ENCODE data around the gene SLC10A3. TPM values are rescaled to one million over a fixed set of nuclear protein-coding genes. Genes with fewer than 3 reads are reported as not detected.

SLC10A3 gene
- total and polyA plus RNA-seq, 2 donors (not counting 3 experiments of a cell fraction or from before 2014, with no cell fraction given) = 21.9 to 22.6 TPM

- DNase-seq (ENCODE audit: low read depth, low spot score) = no peak
- H4K20me1 ChIP-seq (replicated peaks; ENCODE audit: control insufficient read depth, extremely low read depth, insufficient read depth, low read length) = no peaks in the 10 kb centered on the region
- no peaks in the 10 kb centered on the region for H3K36me3 ChIP-seq (ENCODE audit: control insufficient read depth in 2 of 2, extremely low read depth in 1 of 2, insufficient read depth in 2 of 2, low read length in 2 of 2)
- TF ChIP-seq MYC (IDR thresholded peaks at IDR 0.05; ENCODE audit: low read depth, low read length) (no peak), FOS (IDR thresholded peaks at IDR 0.05; ENCODE audit: borderline replicate concordance, insufficient read depth, low read length) (no peak)
- H3K4me2 ChIP-seq (ENCODE audit: insufficient read depth, low read length) = no peak overlapping the region
- H3K27ac ChIP-seq (ENCODE audit: insufficient read depth, low read depth, low read length) = no peak overlapping the region
- intact Hi-C loops (cut with micrococcal nuclease) = no loop called here
- ChIA-PET CTCF (no interaction called here), POLR2A (no interaction called here)
- H3K27me3 ChIP-seq (ENCODE audit: control insufficient read depth in 2 of 2, insufficient read depth in 2 of 2, low read length in 2 of 2) = no peaks in the 10 kb centered on the region
- BruUV-seq (replicated peaks) = no TSS peak
- H3K9ac ChIP-seq (replicated peaks; ENCODE audit: extremely low read depth, insufficient read depth, low read length) = no peak overlapping the region
- H3K4me1 ChIP-seq (ENCODE audit: control insufficient read depth, extremely low read depth, insufficient read depth, low read length) = peaks cover 6% of the 10 kb centered on the region
- H3K79me2 ChIP-seq (ENCODE audit: control insufficient read depth, insufficient read depth, low read length) = no peaks in the 10 kb centered on the region
- dilution Hi-C loops (cut with MboI; ENCODE audit: extremely low pct_ligation_motif_present, low sequenced_read_pairs) = no loop called here
- no peak for FAIRE-seq
- H3K9me1 ChIP-seq (replicated peaks; ENCODE audit: control insufficient read depth, extremely low read depth, insufficient read depth, low read length) = no peaks in the 10 kb centered on the region
- H2AFZ ChIP-seq (ENCODE audit: low read depth, low read length) = no peak overlapping the region
- H3K9me3 ChIP-seq (replicated peaks; ENCODE audit: control insufficient read depth, insufficient read depth, low read length) = no peaks in the 10 kb centered on the region
- no peak overlapping the region for H3K4me3 ChIP-seq (replicated peaks in 1 of 3; ENCODE audit: insufficient read depth in 1 of 3, low read depth in 1 of 3, low read length in 3 of 3)
Observed at GRCh38 chrX:154507673-154508383, 17.4 kb upstream of the SLC10A3 start.

DNA sequence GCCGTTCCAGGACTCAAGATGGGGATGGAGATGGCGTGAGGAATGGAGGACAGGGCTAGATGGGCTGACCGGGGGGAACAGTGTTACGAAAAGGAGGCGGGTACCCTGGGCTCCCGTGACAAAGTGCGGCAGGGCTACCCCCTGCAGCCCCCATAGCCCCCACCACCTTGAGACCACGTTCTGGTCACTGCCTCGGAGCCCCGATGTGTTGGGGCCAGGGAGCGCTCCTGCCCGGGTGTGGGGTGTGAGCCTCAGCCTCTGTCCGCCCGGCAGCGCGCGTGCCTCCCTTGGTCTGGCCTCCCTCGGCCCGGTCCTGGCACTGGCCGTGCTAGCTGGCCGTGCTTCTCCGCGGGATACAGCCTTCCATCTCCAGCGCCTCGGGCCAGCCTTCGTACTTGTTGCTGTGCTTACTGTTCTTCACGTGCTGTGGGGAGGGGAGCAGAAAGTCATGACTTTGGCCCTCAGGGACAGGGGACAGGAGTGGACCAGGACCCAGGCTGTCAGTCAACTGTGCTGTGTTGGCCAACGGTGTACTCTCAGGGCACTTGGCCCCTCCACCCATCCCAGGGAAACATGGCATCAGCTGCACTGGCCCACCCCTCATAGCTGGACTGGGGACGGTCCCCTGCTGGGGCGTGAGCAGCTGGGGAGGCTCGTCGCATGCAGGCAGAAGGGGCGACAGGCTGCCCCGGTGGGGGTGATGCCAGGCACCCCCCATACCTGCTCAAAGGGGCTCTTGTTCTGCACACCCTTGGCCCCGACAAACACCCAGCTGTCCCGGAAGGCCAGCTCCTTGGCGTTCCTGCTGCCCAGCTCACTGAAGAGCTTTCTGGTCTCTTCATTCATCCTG, 16.3 kb upstream of the SLC10A3 start:
- H3K4me2 ChIP-seq (ENCODE audit: insufficient read depth, low read length) = no peak overlapping the region
- H3K9me3 ChIP-seq (replicated peaks; ENCODE audit: control insufficient read depth, insufficient read depth, low read length) = no peaks in the 10 kb centered on the region
- no TSS peak for BruUV-seq (replicated peaks)
- ChIA-PET POLR2A (no interaction called here), CTCF (no interaction called here)
- dilution Hi-C loops (cut with MboI; ENCODE audit: extremely low pct_ligation_motif_present, low sequenced_read_pairs) (no loop called here), intact Hi-C loops (cut with micrococcal nuclease) (no loop called here)
- no peaks in the 10 kb centered on the region for H4K20me1 ChIP-seq (replicated peaks; ENCODE audit: control insufficient read depth, extremely low read depth, insufficient read depth, low read length)
- FAIRE-seq (no peak), DNase-seq (ENCODE audit: low read depth, low spot score) (no peak)
- TF ChIP-seq CTCF (IDR thresholded peaks at IDR 0.05; ENCODE audit: extremely low read depth in 1 of 2, insufficient read depth in 1 of 2, low read depth in 1 of 2, low read length in 2 of 2) (no peak), POLR2AphosphoS5 (IDR thresholded peaks at IDR 0.05; ENCODE audit: insufficient read depth, low read depth, low read length) (no peak), GATA2 (IDR thresholded peaks at IDR 0.05; ENCODE audit: insufficient read depth, insufficient read length, low read depth, low read length) (no peak), JUN (IDR thresholded peaks at IDR 0.05; ENCODE audit: borderline replicate concordance, insufficient read depth, insufficient read length, low read depth) (no peak), MAX (IDR thresholded peaks at IDR 0.05; ENCODE audit: insufficient read depth, insufficient read length) (no peak), MYC (IDR thresholded peaks at IDR 0.05; ENCODE audit: low read depth, low read length) (no peak), POLR2A (IDR thresholded peaks at IDR 0.05; ENCODE audit: low read depth, low read length) (no peak), FOS (IDR thresholded peaks at IDR 0.05; ENCODE audit: borderline replicate concordance, insufficient read depth, low read length) (no peak), EZH2 (IDR thresholded peaks at IDR 0.05; ENCODE audit: borderline replicate concordance, low read depth, low read length, severe bottlenecking) (no peak)
- no peaks in the 10 kb centered on the region for H3K36me3 ChIP-seq (ENCODE audit: control insufficient read depth in 2 of 2, extremely low read depth in 1 of 2, insufficient read depth in 2 of 2, low read length in 2 of 2)
- no peaks in the 10 kb centered on the region for H3K9me1 ChIP-seq (replicated peaks; ENCODE audit: control insufficient read depth, extremely low read depth, insufficient read depth, low read length)
- H3K79me2 ChIP-seq (ENCODE audit: control insufficient read depth, insufficient read depth, low read length) = no peaks in the 10 kb centered on the region
- no peaks in the 10 kb centered on the region for H3K27me3 ChIP-seq (ENCODE audit: control insufficient read depth in 2 of 2, insufficient read depth in 2 of 2, low read length in 2 of 2)
- H3K4me3 ChIP-seq (replicated peaks in 1 of 3; ENCODE audit: insufficient read depth in 1 of 3, low read depth in 1 of 3, low read length in 3 of 3) = no peak overlapping the region
- peaks cover 6% of the 10 kb centered on the region for H3K4me1 ChIP-seq (ENCODE audit: control insufficient read depth, extremely low read depth, insufficient read depth, low read length)
- no peak overlapping the region for H2AFZ ChIP-seq (ENCODE audit: low read depth, low read length)
- H3K9ac ChIP-seq (replicated peaks; ENCODE audit: extremely low read depth, insufficient read depth, low read length) = no peak overlapping the region
- no peak overlapping the region for H3K27ac ChIP-seq (ENCODE audit: insufficient read depth, low read depth, low read length)
